Mesodermal cell (in vitro differentiated cells): Measurements from ENCODE around the gene CHRNB1.

Experiments
- H3K27ac ChIP-seq: 2 replicates; pipeline ENCODE4 v1.7.0; 2013; ENCODE audit warnings: mild to moderate bottlenecking, low read depth, low read length, moderate library complexity; ENCODE audit not compliant: severe bottlenecking
- H3K36me3 ChIP-seq: 2 replicates; pipeline ENCODE4 v1.7.1; 2013; ENCODE audit warnings: mild to moderate bottlenecking, low read length, moderate library complexity; ENCODE audit not compliant: control insufficient read depth, insufficient read depth
- H3K4me1 ChIP-seq: one replicate; pipeline ENCODE4 v1.7.1; 2013; ENCODE audit warnings: mild to moderate bottlenecking, low read length; ENCODE audit not compliant: insufficient read depth, control insufficient read depth, poor library complexity, severe bottlenecking
- H3K4me3 ChIP-seq: 2 replicates; pipeline ENCODE4 v1.7.0; 2013; ENCODE audit warnings: low read length, control low read depth, mild to moderate bottlenecking; ENCODE audit not compliant: insufficient read depth, poor library complexity, severe bottlenecking; ENCODE audit errors: extremely low read depth
- H3K9me3 ChIP-seq: 2 replicates; pipeline ENCODE4 v1.7.1; 2013; ENCODE audit warnings: mild to moderate bottlenecking, low read length, moderate library complexity; ENCODE audit not compliant: control insufficient read depth
- WGBS, 2 experiments: methylation state at CpG; one replicate each; pipeline ENCODE4 v1.1.5; 2013; ENCODE audit warnings: missing lambda C conversion rate in 2 of 2; ENCODE audit not compliant: insufficient coverage in 2 of 2; 5-methylcytosine and 5-hydroxymethylcytosine counted together

The CHRNB1 gene

GRCh38 chr17:7407082-7407481 is 37.8 kb upstream of the CHRNB1 start:
- WGBS, 2 experiments, result 80 to 100% methylated on average over 3 to 4 of the region's 13 CpGs
- no peak overlapping the region for H3K27ac ChIP-seq
- H3K4me1 ChIP-seq, result peaks cover 3% of the 10 kb centered on the region
- H3K9me3 ChIP-seq, result no peaks in the 10 kb centered on the region
- H3K4me3 ChIP-seq, result no peak overlapping the region
- peaks cover 32% of the 10 kb centered on the region for H3K36me3 ChIP-seq

- Histone ChIP-seq H3K36me3 (peaks cover 32% of the 10 kb centered on the region), H3K4me1 (peaks cover 3% of the 10 kb centered on the region), H3K9me3 (no peaks in the 10 kb centered on the region), H3K27ac (no peak within 1 kb of the TSS), H3K4me3 (no peak within 1 kb of the TSS)
- WGBS, 2 experiments, result 75 to 90% methylated on average over 2 to 4 of the region's 12 CpGs
These were observed 37.2 kb upstream of the CHRNB1 start, which contains the start of gene NLGN2 for GRCh38 chr17:7407485-7408251. Gene NLGN2, plus strand, starts transcription at chr17:7407845. Its CDS starts 411 bp downstream, at chr17:7408256.

- Histone ChIP-seq H3K9me3 (no peaks in the 10 kb centered on the region), H3K4me1 (peaks cover 4% of the 10 kb centered on the region), H3K27ac (no peak overlapping the region), H3K4me3 (no peak overlapping the region), H3K36me3 (peaks cover 29% of the 10 kb centered on the region)
- WGBS, 2 experiments, result 94 to 95% methylated on average over 39 to 58 of the region's 58 CpGs
These were observed 36.6 kb upstream of the CHRNB1 start for GRCh38 chr17:7408252-7408727.

- Histone ChIP-seq H3K27ac (no peak overlapping the region), H3K9me3 (no peaks in the 10 kb centered on the region), H3K4me1 (peaks cover 4% of the 10 kb centered on the region), H3K36me3 (peaks cover 29% of the 10 kb centered on the region), H3K4me3 (no peak overlapping the region)
- WGBS, 2 experiments, result 95 to 96% methylated on average over 5 to 6 of the region's 6 CpGs
These were observed 36.0 kb upstream of the CHRNB1 start for GRCh38 chr17:7408863-7409262.

- H3K36me3 ChIP-seq, result peaks cover 35% of the 10 kb centered on the region
- H3K4me3 ChIP-seq, result no peak overlapping the region
- H3K4me1 ChIP-seq, result peaks cover 4% of the 10 kb centered on the region
- no peaks in the 10 kb centered on the region for H3K9me3 ChIP-seq
- 97 to 98% methylated on average over 5 to 6 of the region's 6 CpGs for WGBS, 2 experiments
- H3K27ac ChIP-seq, result no peak overlapping the region
These were observed 35.1 kb upstream of the CHRNB1 start for GRCh38 chr17:7409716-7410115.

GRCh38 chr17:7410634-7411426 is 34.0 kb upstream of the CHRNB1 start:
- no peak overlapping the region for H3K4me3 ChIP-seq
- peaks cover 4% of the 10 kb centered on the region for H3K4me1 ChIP-seq
- H3K36me3 ChIP-seq, result peaks cover 46% of the 10 kb centered on the region
- H3K9me3 ChIP-seq, result no peaks in the 10 kb centered on the region
- H3K27ac ChIP-seq, result no peak overlapping the region
- WGBS, 2 experiments, result 92 to 96% methylated on average over 14 to 25 of the region's 25 CpGs

- Histone ChIP-seq H3K36me3 (peaks cover 47% of the 10 kb centered on the region), H3K9me3 (no peaks in the 10 kb centered on the region), H3K27ac (no peak overlapping the region), H3K4me1 (peaks cover 4% of the 10 kb centered on the region), H3K4me3 (no peak overlapping the region)
- WGBS, 2 experiments, result 91 to 96% methylated on average over 6 to 8 of the region's 8 CpGs
These were observed 33.5 kb upstream of the CHRNB1 start for GRCh38 chr17:7411427-7411750.

- 90 to 100% methylated on average over 1 to 4 of the region's 6 CpGs for WGBS, 2 experiments
- Histone ChIP-seq H3K9me3 (no peaks in the 10 kb centered on the region), H3K4me3 (no peak overlapping the region), H3K4me1 (peaks cover 4% of the 10 kb centered on the region), H3K27ac (no peak overlapping the region), H3K36me3 (peaks cover 46% of the 10 kb centered on the region)
These were observed 31.4 kb upstream of the CHRNB1 start for GRCh38 chr17:7413346-7413985.

- WGBS, 2 experiments, result 89 to 92% methylated on average over 14 of the region's 14 CpGs
- Histone ChIP-seq H3K27ac (no peak overlapping the region), H3K9me3 (no peaks in the 10 kb centered on the region), H3K36me3 (peaks cover 33% of the 10 kb centered on the region), H3K4me1 (peaks cover 8% of the 10 kb centered on the region), H3K4me3 (no peak overlapping the region)
These were observed 30.0 kb upstream of the CHRNB1 start for GRCh38 chr17:7414837-7415236.

GRCh38 chr17:7415784-7416183 is 29.1 kb upstream of the CHRNB1 start:
- Histone ChIP-seq H3K4me1 (peaks cover 9% of the 10 kb centered on the region), H3K9me3 (no peaks in the 10 kb centered on the region), H3K27ac (no peak overlapping the region), H3K36me3 (peaks cover 26% of the 10 kb centered on the region), H3K4me3 (no peak overlapping the region)
- 95 to 96% methylated on average over 16 to 22 of the region's 23 CpGs for WGBS, 2 experiments
